OCI-LY7 (cell line): ENCODE data around the gene NUDCD3. TPM values are rescaled to one million over a fixed set of nuclear protein-coding genes. Genes with fewer than 3 reads are reported as not detected.

Source experiments
- BruUV-seq: library from RNA; stranded (reverse); fragments of 400-500 nt; replicated peaks from 2 replicates; lab custom pipeline; 2021; lab: Mats Ljungman, UMichigan
- CTCF ChIA-PET: fragments of 300-600 bp; sonication (Branson Sonifier 250); formaldehyde crosslinking; loops from one replicate; lab custom pipeline; 2022; ENCODE audit warnings: antibody characterized with exemption; ENCODE audit not compliant: unreplicated experiment; lab: Charles Lee
- POLR2A ChIA-PET: fragments of 300-600 bp; sonication (Branson Sonifier 250); formaldehyde crosslinking; loops from one replicate; lab custom pipeline; 2022; ENCODE audit warnings: antibody characterized with exemption; lab: Charles Lee
- DNase-seq: peaks from one replicate; pipeline ENCODE4 v3.0.0-alpha.2; 2015; ENCODE audit warnings: low spot score
- H2AFZ ChIP-seq: fragments of 200-600 bp; sonication (generic), shearing (Covaris generic); 2 replicates; pipeline ENCODE4 v1.6.1; 2014; ENCODE audit warnings: mild to moderate bottlenecking, antibody characterized with exemption, low read length, moderate library complexity
- H3K27ac ChIP-seq: fragments of 200-600 bp; sonication (generic); 2 replicates; pipeline ENCODE4 v1.5.1; 2014; ENCODE audit warnings: mixed run types, low read depth, mild to moderate bottlenecking, moderate library complexity, low read length, inconsistent platforms; ENCODE audit not compliant: poor library complexity, severe bottlenecking
- H3K36me3 ChIP-seq: fragments of 200-600 bp; sonication (generic); 2 replicates; pipeline ENCODE4 v1.6.1; 2014; ENCODE audit warnings: mild to moderate bottlenecking, antibody characterized with exemption, low read length, moderate library complexity, mixed read lengths; ENCODE audit not compliant: insufficient read depth
- H3K4me1 ChIP-seq: fragments of 200-600 bp; sonication (generic); 2 replicates; pipeline ENCODE4 v1.5.1; 2014; ENCODE audit warnings: mild to moderate bottlenecking, low read length; ENCODE audit not compliant: insufficient read depth, poor library complexity, severe bottlenecking
- H3K4me2 ChIP-seq: fragments of 200-600 bp; sonication (generic); 2 replicates; pipeline ENCODE4 v1.6.1; 2014; ENCODE audit warnings: mild to moderate bottlenecking, low read length
- H3K4me3 ChIP-seq: fragments of 200-600 bp; sonication (generic); 2 replicates; pipeline ENCODE4 v1.5.1; 2014; ENCODE audit warnings: mild to moderate bottlenecking, low read depth, low read length; ENCODE audit not compliant: poor library complexity, severe bottlenecking
- H3K79me2 ChIP-seq: fragments of 200-600 bp; sonication (generic); 2 replicates; pipeline ENCODE4 v1.6.1; 2016; ENCODE audit warnings: low read depth, mild to moderate bottlenecking, low read length, moderate library complexity, mixed read lengths; ENCODE audit not compliant: insufficient read depth
- H3K9me2 ChIP-seq: fragments of 200-600 bp; sonication (generic); 2 replicates; pipeline ENCODE4 v1.6.1; 2016; ENCODE audit warnings: mild to moderate bottlenecking, low read length, mixed read lengths; ENCODE audit not compliant: insufficient read depth
- H3K9me3 ChIP-seq: fragments of 200-600 bp; sonication (generic); 2 replicates; pipeline ENCODE4 v1.6.1; 2014; ENCODE audit warnings: mild to moderate bottlenecking, mixed run types, low read length, mixed read lengths
- H4K20me1 ChIP-seq: fragments of 200-600 bp; sonication (generic); 2 replicates; pipeline ENCODE4 v1.6.1; 2014; ENCODE audit warnings: mild to moderate bottlenecking, antibody characterized with exemption, low read length, moderate library complexity, mixed read lengths; ENCODE audit not compliant: insufficient read depth
- EZH2phosphoT487 ChIP-seq: fragments of 200-600 bp; sonication (generic); IDR thresholded peaks from 2 replicates; pipeline ENCODE4 v1.6.1; 2018; ENCODE audit warnings: low read depth, borderline replicate concordance, mild to moderate bottlenecking, mixed run types, antibody characterized with exemption, low read length, moderate library complexity, mixed read lengths
- intact Hi-C: fragments of 100-400 bp; cut with micrococcal nuclease; formaldehyde crosslinking; loops from one replicate; pipeline ENCODE4 v1.10.0; 2022; ENCODE audit not compliant: unreplicated experiment
- total RNA-seq, 2 experiments: library from RNA; depleted of rRNA in 1 of 2; stranded (reverse); fragments of >200 nt in 1 of 2; shearing (Covaris generic) in 1 of 2; gene quantifications; 2 replicates each; pipeline ENCODE4 v1.2.3, GENCODE V29; 2014 to 2022
- TF ChIP-seq, protein P1 (sequence below): fragments of 200-600 bp; sonication (generic); conservative IDR thresholded peaks from 2 replicates; pipeline ENCODE4 v1.5.1; 2014; ENCODE audit warnings: mild to moderate bottlenecking, antibody characterized with exemption, low read length, moderate library complexity, mixed read lengths

Gene NUDCD3
- total RNA-seq, 2 experiments from 2014 or later, result 57.0 to 108 TPM

DNA sequence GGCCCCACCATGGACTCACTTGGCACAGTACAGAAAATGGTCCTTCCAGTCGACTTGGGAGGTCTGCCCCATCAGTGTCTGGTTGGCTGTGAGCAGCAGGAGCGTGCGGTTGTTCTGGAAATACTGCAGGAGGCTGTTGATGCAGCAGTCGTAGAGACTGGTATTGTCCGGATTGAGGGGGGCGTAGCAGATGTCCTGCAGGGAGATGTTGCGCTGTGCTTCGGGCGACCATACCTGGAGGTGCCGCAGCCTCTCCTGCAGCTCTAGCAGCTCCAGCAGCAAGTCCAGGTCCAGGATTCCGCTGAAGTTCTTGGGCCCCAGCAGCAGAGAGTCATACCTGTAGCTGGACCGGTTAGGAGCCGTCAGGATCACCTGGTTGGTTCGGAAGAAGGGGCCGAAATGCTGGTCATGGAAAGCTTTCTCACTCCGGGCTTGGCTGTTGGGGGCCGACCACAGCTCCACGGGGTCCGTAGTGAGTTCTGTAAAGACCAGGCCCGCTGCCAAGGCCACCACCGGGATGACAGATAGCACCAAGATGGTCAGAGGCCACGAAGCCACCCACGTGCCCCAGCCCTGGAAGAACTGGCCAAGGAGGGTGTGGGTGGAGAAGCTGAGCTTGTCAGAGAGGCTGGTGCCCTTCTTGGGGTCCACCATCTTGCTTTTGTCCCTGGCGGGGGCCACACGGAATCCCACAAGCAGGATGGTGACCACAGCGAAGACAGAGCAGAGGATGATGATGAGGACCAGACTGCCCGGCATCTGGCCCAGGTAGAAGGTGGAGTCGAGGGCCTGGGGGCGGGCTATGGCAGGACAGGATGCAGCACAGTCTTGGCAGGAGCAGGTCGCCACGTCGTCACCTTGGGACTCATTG is 48.6 kb upstream of the NUDCD3 start:
- H3K4me2 ChIP-seq, result no peak overlapping the region
- ChIA-PET CTCF (interaction anchor here (0.6 kb wide), 1 partner anchor 35 kb away, joined by 3 read pairs; the partner anchor contains the start of gene DDX56), POLR2A (interaction anchor here (0.6 kb wide), 1 partner anchor 8 kb away, joined by 4 read pairs; no protein-coding TSS in a partner anchor)
- H3K9me3 ChIP-seq, result no peaks in the 10 kb centered on the region
- no peak overlapping the region for H3K4me3 ChIP-seq
- H3K36me3 ChIP-seq, result no peaks in the 10 kb centered on the region
- no peaks in the 10 kb centered on the region for H3K9me2 ChIP-seq
- H4K20me1 ChIP-seq, result no peaks in the 10 kb centered on the region
- intact Hi-C loops, result no loop called here
- no peaks in the 10 kb centered on the region for H3K79me2 ChIP-seq
- H2AFZ ChIP-seq, result no peak overlapping the region
- no peaks in the 10 kb centered on the region for H3K4me1 ChIP-seq
- H3K27ac ChIP-seq, result no peak overlapping the region
- no peak for TF ChIP-seq EZH2phosphoT487
- TF ChIP-seq, protein P1, sequence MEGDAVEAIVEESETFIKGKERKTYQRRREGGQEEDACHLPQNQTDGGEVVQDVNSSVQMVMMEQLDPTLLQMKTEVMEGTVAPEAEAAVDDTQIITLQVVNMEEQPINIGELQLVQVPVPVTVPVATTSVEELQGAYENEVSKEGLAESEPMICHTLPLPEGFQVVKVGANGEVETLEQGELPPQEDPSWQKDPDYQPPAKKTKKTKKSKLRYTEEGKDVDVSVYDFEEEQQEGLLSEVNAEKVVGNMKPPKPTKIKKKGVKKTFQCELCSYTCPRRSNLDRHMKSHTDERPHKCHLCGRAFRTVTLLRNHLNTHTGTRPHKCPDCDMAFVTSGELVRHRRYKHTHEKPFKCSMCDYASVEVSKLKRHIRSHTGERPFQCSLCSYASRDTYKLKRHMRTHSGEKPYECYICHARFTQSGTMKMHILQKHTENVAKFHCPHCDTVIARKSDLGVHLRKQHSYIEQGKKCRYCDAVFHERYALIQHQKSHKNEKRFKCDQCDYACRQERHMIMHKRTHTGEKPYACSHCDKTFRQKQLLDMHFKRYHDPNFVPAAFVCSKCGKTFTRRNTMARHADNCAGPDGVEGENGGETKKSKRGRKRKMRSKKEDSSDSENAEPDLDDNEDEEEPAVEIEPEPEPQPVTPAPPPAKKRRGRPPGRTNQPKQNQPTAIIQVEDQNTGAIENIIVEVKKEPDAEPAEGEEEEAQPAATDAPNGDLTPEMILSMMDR, result no peak
- no peak for DNase-seq
- BruUV-seq, result no TSS peak

DNA sequence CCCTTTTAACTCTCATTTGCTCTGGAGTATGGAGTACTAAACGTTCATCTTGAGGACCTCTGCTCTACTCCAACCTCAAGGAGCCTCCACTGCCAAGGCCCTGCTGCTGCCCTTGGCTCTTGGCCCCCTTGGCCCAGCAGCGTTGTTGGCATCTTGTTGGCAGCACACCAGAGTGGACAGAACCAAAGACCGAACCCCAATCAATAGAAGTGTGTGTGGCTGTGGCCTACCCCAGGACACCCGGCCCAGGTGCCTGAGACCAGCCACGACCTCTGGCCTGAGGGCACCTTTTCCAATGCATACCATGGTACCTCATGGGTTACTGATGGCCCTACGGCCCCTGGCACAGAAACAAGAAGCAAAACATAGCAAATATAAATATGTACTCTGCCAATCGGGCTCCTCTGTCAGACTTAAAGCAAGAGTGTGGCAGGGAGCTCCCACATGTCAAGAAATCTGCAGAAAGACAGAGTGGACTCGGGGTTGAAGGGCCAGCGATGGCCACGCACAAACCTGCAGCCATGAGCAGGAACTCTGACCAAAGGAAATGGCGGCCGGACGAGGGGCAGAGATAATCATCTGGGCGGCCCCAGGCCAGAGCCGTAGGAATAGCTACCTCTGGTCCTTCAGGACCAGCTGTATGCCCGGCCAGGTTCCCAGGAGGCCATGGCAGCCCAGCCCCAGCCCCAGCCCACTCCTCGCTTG is 47.8 kb upstream of the NUDCD3 start:
- DNase-seq, result no peak
- Histone ChIP-seq H3K9me3 (no peaks in the 10 kb centered on the region), H4K20me1 (no peaks in the 10 kb centered on the region), H3K36me3 (no peaks in the 10 kb centered on the region), H3K79me2 (no peaks in the 10 kb centered on the region), H3K4me1 (no peaks in the 10 kb centered on the region), H3K4me3 (no peak overlapping the region), H3K4me2 (no peak overlapping the region), H2AFZ (no peak overlapping the region), H3K9me2 (no peaks in the 10 kb centered on the region), H3K27ac (no peak overlapping the region)
- TF ChIP-seq, protein P1, result no peak
- no peak for TF ChIP-seq EZH2phosphoT487
- BruUV-seq, result no TSS peak
- intact Hi-C loops, result no loop called here
- ChIA-PET CTCF (interaction anchor here (0.6 kb wide), 1 partner anchor 36 kb away, joined by 3 read pairs; the partner anchor contains the start of gene DDX56), POLR2A (no interaction called here)
